Glomerular visceral epithelial cell (primary cell): Measurements from ENCODE around the gene RPS13.
"Not testable (repeated sequence)": the region's sequence is repeated elsewhere in the genome, so short reads cannot be mapped to it uniquely, and the experiment has no call there.

Experiments
- DNase-seq: peaks from one replicate; pipeline ENCODE4 v3.0.0-alpha.2; 2016; ENCODE audit errors: extremely low spot score

RPS13 gene

GRCh38 chr11:17036666-17037658, 40.5 kb downstream of the RPS13 start:
- no peak for DNase-seq

GRCh38 chr11:17034027-17034426, 43.4 kb downstream of the RPS13 start:
- DNase-seq, result not testable (repeated sequence)

- no peak for DNase-seq
These were observed 50.9 kb downstream of the RPS13 start for GRCh38 chr11:17026487-17027082.

- no peak for DNase-seq
These were observed 52.5 kb downstream of the RPS13 start for GRCh38 chr11:17024924-17025323.
